Activated T-helper 1 cell treated with anti-CD3 and anti-CD28 coated beads, Interleukin-12 subunit alpha, Interleukin-12 subunit beta, Interleukin-2, Interleukin-4 antibody, amounts not matched to agents 30 ng/mL and 10 ng/mL and 1 ng/mL, durations not matched to agents 14 hours and 24 hours and 36 hours (primary cell): ENCODE results near the gene SLC15A3. TPM values are rescaled to one million over a fixed set of nuclear protein-coding genes. Genes with fewer than 3 reads are reported as not detected.

Experiments used
- DNase-seq: peaks from one replicate; pipeline ENCODE4 v3.0.0; 2021; ENCODE audit warnings: low spot score
- H3K27ac Mint-ChIP-seq: one replicate; pipeline ENCODE4 v1.8.0; 2021; ENCODE audit warnings: mild to moderate bottlenecking, mixed read lengths
- H3K27me3 Mint-ChIP-seq: one replicate; pipeline ENCODE4 v1.8.0; 2022; ENCODE audit warnings: mild to moderate bottlenecking, moderate library complexity, mixed read lengths; ENCODE audit not compliant: insufficient read depth
- H3K36me3 Mint-ChIP-seq: one replicate; pipeline ENCODE4 v1.8.0; 2021; ENCODE audit warnings: low read depth, mixed read lengths
- H3K4me1 Mint-ChIP-seq: one replicate; pipeline ENCODE4 v1.8.0; 2021; ENCODE audit warnings: low read depth, mixed read lengths
- H3K4me3 Mint-ChIP-seq: one replicate; pipeline ENCODE4 v1.8.0; 2021; ENCODE audit warnings: mild to moderate bottlenecking, moderate library complexity, mixed read lengths
- H3K9me3 Mint-ChIP-seq: one replicate; pipeline ENCODE4 v1.8.0; 2021; ENCODE audit warnings: mixed read lengths
- intact Hi-C: fragments of 100-400 bp; cut with micrococcal nuclease; formaldehyde crosslinking; loops from one replicate; pipeline ENCODE4 v1.15.1; 2024
- total RNA-seq: library from RNA; stranded (reverse); gene quantifications from 2 replicates; pipeline ENCODE4 v1.2.3, GENCODE V29; 2022

Gene SLC15A3
- 1.7 and 2.0 TPM in 2 replicates for total RNA-seq

- no peak for DNase-seq
- intact Hi-C loops = loop anchor here (2.0 kb wide), 1 partner anchor 37 kb away; the partner anchor contains the start of gene TMEM109
- Mint-ChIP-seq H3K36me3 (no peaks in the 10 kb centered on the region), H3K9me3 (no peaks in the 10 kb centered on the region), H3K4me3 (peak within 1 kb of the TSS; percentile 78), H3K27me3 (peaks cover 31% of the 10 kb centered on the region), H3K27ac (peak within 1 kb of the TSS; percentile 55), H3K4me1 (peaks cover 15% of the 10 kb centered on the region)
Measured at GRCh38 chr11:60951904-60952741, at the start of gene SLC15A3. SLC15A3 (minus strand) TSS chr11:60952176; CDS start chr11:60951551, 625 bp downstream.

GRCh38 chr11:61000426-61000825, 48.5 kb upstream of the SLC15A3 start:
- Mint-ChIP-seq H3K27ac (peak overlapping the region; percentile 58), H3K4me1 (peaks cover 72% of the 10 kb centered on the region), H3K27me3 (no peaks in the 10 kb centered on the region), H3K4me3 (no peak overlapping the region), H3K36me3 (peaks cover 50% of the 10 kb centered on the region), H3K9me3 (no peaks in the 10 kb centered on the region)
- no peak for DNase-seq
- intact Hi-C loops = no loop called here

- Mint-ChIP-seq H3K4me1 (peaks cover 64% of the 10 kb centered on the region), H3K27me3 (no peaks in the 10 kb centered on the region), H3K36me3 (peaks cover 50% of the 10 kb centered on the region), H3K27ac (no peak overlapping the region), H3K9me3 (no peaks in the 10 kb centered on the region), H3K4me3 (no peak overlapping the region)
- DNase-seq = no peak
- intact Hi-C loops = no loop called here
Measured at GRCh38 chr11:60996381-60997138, 44.6 kb upstream of the SLC15A3 start.

GRCh38 chr11:60995798-60996197, 43.8 kb upstream of the SLC15A3 start:
- Mint-ChIP-seq H3K27ac (no peak overlapping the region), H3K4me1 (peaks cover 68% of the 10 kb centered on the region), H3K9me3 (no peaks in the 10 kb centered on the region), H3K36me3 (peaks cover 51% of the 10 kb centered on the region), H3K27me3 (no peaks in the 10 kb centered on the region), H3K4me3 (no peak overlapping the region)
- DNase-seq = no peak
- intact Hi-C loops = loop anchor here (1.0 kb wide), 1 partner anchor 9 kb away; no protein-coding TSS in a partner anchor

GRCh38 chr11:60994541-60995080, 42.6 kb upstream of the SLC15A3 start:
- DNase-seq = no peak

GRCh38 chr11:60993615-60994014, 41.6 kb upstream of the SLC15A3 start:
- DNase-seq = no peak
- no peaks in the 10 kb centered on the region for H3K9me3 Mint-ChIP-seq
- peak overlapping the region; percentile 95 for H3K27ac Mint-ChIP-seq
- H3K36me3 Mint-ChIP-seq = peaks cover 54% of the 10 kb centered on the region
- peak overlapping the region; percentile 68 for H3K4me3 Mint-ChIP-seq
- H3K27me3 Mint-ChIP-seq = no peaks in the 10 kb centered on the region
- H3K4me1 Mint-ChIP-seq = peaks cover 72% of the 10 kb centered on the region
- intact Hi-C loops = loop anchor here (1.0 to 2.0 kb wide), 5 partner anchors 7 to 193 kb away; no protein-coding TSS in a partner anchor

More at GRCh38 chr11:60994541-60995080, 42.6 kb upstream of the SLC15A3 start:
- Mint-ChIP-seq H3K9me3 (no peaks in the 10 kb centered on the region), H3K27me3 (no peaks in the 10 kb centered on the region), H3K4me1 (peaks cover 70% of the 10 kb centered on the region), H3K36me3 (peaks cover 50% of the 10 kb centered on the region), H3K27ac (peak overlapping the region; percentile 81), H3K4me3 (peak overlapping the region; percentile 75)
- intact Hi-C loops = loop anchor here (1.0 kb wide), 4 partner anchors 8 to 67 kb away; no protein-coding TSS in a partner anchor

- Mint-ChIP-seq H3K36me3 (peaks cover 57% of the 10 kb centered on the region), H3K27me3 (no peaks in the 10 kb centered on the region), H3K4me1 (peaks cover 72% of the 10 kb centered on the region), H3K4me3 (peak overlapping the region; percentile 68), H3K9me3 (no peaks in the 10 kb centered on the region), H3K27ac (peak overlapping the region; percentile 95)
- intact Hi-C loops = loop anchor here (2.0 kb wide), 2 partner anchors 14 to 194 kb away; no protein-coding TSS in a partner anchor
- no peak for DNase-seq
Measured at GRCh38 chr11:60992842-60993409, 41.0 kb upstream of the SLC15A3 start.

- peaks cover 84% of the 10 kb centered on the region for H3K4me1 Mint-ChIP-seq
- intact Hi-C loops = no loop called here
- no peaks in the 10 kb centered on the region for H3K27me3 Mint-ChIP-seq
- H3K27ac Mint-ChIP-seq = peak overlapping the region; percentile 60
- no peak for DNase-seq
- H3K9me3 Mint-ChIP-seq = no peaks in the 10 kb centered on the region
- peak overlapping the region; percentile 11 for H3K4me3 Mint-ChIP-seq
- H3K36me3 Mint-ChIP-seq = peaks cover 62% of the 10 kb centered on the region
Measured at GRCh38 chr11:60991457-60991856, 39.5 kb upstream of the SLC15A3 start.

- H3K4me1 Mint-ChIP-seq = peaks cover 85% of the 10 kb centered on the region
- H3K36me3 Mint-ChIP-seq = peaks cover 56% of the 10 kb centered on the region
- no peak for DNase-seq
- H3K27me3 Mint-ChIP-seq = no peaks in the 10 kb centered on the region
- peak overlapping the region; percentile 92 for H3K27ac Mint-ChIP-seq
- H3K4me3 Mint-ChIP-seq = peak overlapping the region; percentile 80
- no peaks in the 10 kb centered on the region for H3K9me3 Mint-ChIP-seq
- intact Hi-C loops = loop anchor here (2.0 kb wide), 1 partner anchor 16 kb away; no protein-coding TSS in a partner anchor
Measured at GRCh38 chr11:60989093-60989650, 37.2 kb upstream of the SLC15A3 start.

- Mint-ChIP-seq H3K36me3 (peaks cover 57% of the 10 kb centered on the region), H3K4me3 (peak overlapping the region; percentile 80), H3K27me3 (no peaks in the 10 kb centered on the region), H3K9me3 (no peaks in the 10 kb centered on the region), H3K27ac (peak overlapping the region; percentile 92), H3K4me1 (peaks cover 85% of the 10 kb centered on the region)
- intact Hi-C loops = loop anchor here (2.0 kb wide), 1 partner anchor 16 kb away; no protein-coding TSS in a partner anchor
- no peak for DNase-seq
Measured at GRCh38 chr11:60988658-60989057, 36.7 kb upstream of the SLC15A3 start.

GRCh38 chr11:60987577-60988277, 35.8 kb upstream of the SLC15A3 start:
- H3K27me3 Mint-ChIP-seq = no peaks in the 10 kb centered on the region
- DNase-seq = peak; percentile 62
- intact Hi-C loops = loop anchor here (2.0 kb wide), 2 partner anchors 17 to 95 kb away; no protein-coding TSS in a partner anchor
- peaks cover 85% of the 10 kb centered on the region for H3K4me1 Mint-ChIP-seq
- H3K4me3 Mint-ChIP-seq = peak overlapping the region; percentile 80
- H3K9me3 Mint-ChIP-seq = no peaks in the 10 kb centered on the region
- H3K36me3 Mint-ChIP-seq = peaks cover 58% of the 10 kb centered on the region
- peak overlapping the region; percentile 92 for H3K27ac Mint-ChIP-seq
